ENCODE results near the gene TMC3. TPM values are rescaled to one million over a fixed set of nuclear protein-coding genes. Genes with fewer than 3 reads are reported as not detected.

TMC3 gene
- total and polyA plus RNA-seq, 9 of the 15 experiments (the other 6 are each of a cell fraction or from before 2014, with no cell fraction given), result 0.01 to 0.14 TPM; not detected in 7

DNA sequence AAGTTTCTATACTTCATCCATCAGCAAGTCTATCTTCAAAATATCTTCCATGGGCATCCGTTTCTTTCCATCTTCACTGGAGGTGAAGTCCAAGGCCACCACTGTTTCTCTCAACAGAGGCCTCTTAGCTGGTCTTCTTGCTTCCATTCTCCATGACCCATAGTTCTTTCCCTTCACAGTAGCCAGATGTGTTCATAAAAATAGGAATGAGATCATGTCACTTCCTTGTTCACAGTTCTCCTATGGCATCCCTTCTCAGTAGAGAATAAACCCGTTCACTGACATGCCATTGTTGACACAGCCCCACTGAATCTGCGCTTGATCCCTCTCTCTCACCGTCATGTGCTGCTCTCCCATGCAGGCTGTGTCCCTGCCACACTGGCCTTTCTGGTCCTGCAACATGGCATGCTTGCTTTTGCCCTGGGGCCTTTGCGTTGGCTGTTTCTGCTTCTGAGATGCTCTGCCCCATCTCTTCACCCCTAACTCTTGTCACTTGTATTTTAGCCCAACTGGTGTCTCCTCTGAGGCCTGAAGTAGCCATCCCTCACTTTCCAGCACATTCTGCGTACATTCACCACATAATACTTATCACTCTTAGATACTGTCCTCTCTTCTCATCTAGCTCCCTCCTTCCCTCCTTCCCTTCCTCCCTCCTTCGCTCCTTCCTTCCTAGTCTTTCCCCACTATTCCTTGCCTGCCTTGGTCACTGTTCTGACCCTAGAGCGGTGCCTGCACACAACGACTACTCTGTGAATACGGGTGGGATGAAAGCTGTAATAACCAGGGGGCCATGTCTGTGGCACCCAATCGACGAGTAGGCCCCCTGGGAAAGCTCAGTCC lies 92.0 kb downstream of the TMC3 start:
- Histone ChIP-seq H3K36me3 (ENCODE audit: control insufficient read depth, insufficient read depth, low read length) (no peaks in the 10 kb centered on the region), H3K9ac (ENCODE audit: insufficient read depth in 1 of 2, low read depth in 2 of 2, low read length in 2 of 2) (no peak overlapping the region), H3K79me2 (ENCODE audit: control insufficient read depth, insufficient read depth, low read length) (no peaks in the 10 kb centered on the region), H4K20me1 (replicated peaks; ENCODE audit: control insufficient read depth, insufficient read depth, low read length) (no peaks in the 10 kb centered on the region), H3K27me3 (ENCODE audit: control insufficient read depth in 2 of 2, insufficient read depth in 2 of 2, low read length in 2 of 2) (no peaks in the 10 kb centered on the region), H3K27ac (ENCODE audit: extremely low read depth, low read depth, low read length) (no peak overlapping the region), H2AFZ (ENCODE audit: low read depth, low read length) (no peak overlapping the region), H3K4me3 (no peak overlapping the region), H3K9me1 (ENCODE audit: control insufficient read depth, insufficient read depth, low read length) (no peaks in the 10 kb centered on the region), H3K9me3 (replicated peaks; ENCODE audit: control insufficient read depth, insufficient read depth, low read depth, low read length) (no peaks in the 10 kb centered on the region), H3K4me1 (replicated peaks in 1 of 2; ENCODE audit: control insufficient read depth in 2 of 2, insufficient read depth in 2 of 2, low read length in 2 of 2) (no peaks in the 10 kb centered on the region), H3K4me2 (ENCODE audit: insufficient read depth, low read length) (no peak overlapping the region)
- WGBS (ENCODE audit: insufficient coverage, low coverage, missing lambda C conversion rate), result 51% methylated on average over 10 of the region's 12 CpGs
- no peak for ATAC-seq
- no peak for DNase-seq (ENCODE audit: extremely low read depth in 1 of 4, low spot score in 3 of 4)
- intact Hi-C loops (cut with micrococcal nuclease), result no loop called here
- in situ Hi-C loops (cut with MboI), result loop anchor here (5.0 kb wide), 1 partner anchor 120 kb away; no protein-coding TSS in a partner anchor
- CTCF ChIA-PET (ENCODE audit: low intra/inter-chr PET ratio), result interaction anchor here (0.8 kb wide), 1 partner anchor 131 kb away, joined by 3 read pairs; no protein-coding TSS in a partner anchor
- no TSS peak for BruUV-seq (replicated peaks)
- FAIRE-seq, result no peak
- POLR2A ChIA-PET, result interaction anchor here (1.3 kb wide), 1 partner anchor 12 kb away, joined by 3 read pairs; no protein-coding TSS in a partner anchor
- TF ChIP-seq, protein P1, sequence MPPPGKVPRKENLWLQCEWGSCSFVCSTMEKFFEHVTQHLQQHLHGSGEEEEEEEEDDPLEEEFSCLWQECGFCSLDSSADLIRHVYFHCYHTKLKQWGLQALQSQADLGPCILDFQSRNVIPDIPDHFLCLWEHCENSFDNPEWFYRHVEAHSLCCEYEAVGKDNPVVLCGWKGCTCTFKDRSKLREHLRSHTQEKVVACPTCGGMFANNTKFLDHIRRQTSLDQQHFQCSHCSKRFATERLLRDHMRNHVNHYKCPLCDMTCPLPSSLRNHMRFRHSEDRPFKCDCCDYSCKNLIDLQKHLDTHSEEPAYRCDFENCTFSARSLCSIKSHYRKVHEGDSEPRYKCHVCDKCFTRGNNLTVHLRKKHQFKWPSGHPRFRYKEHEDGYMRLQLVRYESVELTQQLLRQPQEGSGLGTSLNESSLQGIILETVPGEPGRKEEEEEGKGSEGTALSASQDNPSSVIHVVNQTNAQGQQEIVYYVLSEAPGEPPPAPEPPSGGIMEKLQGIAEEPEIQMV (tag; conservative IDR thresholded peaks at IDR 0.05; ENCODE audit: low read depth), result no peak
- TF ChIP-seq ZNF253 (CRISPR knock-in tag; conservative IDR thresholded peaks at IDR 0.05), result no peak
- TF ChIP-seq, protein P2, sequence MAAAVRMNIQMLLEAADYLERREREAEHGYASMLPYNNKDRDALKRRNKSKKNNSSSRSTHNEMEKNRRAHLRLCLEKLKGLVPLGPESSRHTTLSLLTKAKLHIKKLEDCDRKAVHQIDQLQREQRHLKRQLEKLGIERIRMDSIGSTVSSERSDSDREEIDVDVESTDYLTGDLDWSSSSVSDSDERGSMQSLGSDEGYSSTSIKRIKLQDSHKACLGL (CRISPR knock-in tag; IDR thresholded peaks at IDR 0.05; ENCODE audit: borderline replicate concordance, poor library complexity, severe bottlenecking), result no peak
- no peak for TF ChIP-seq CREB1 (IDR thresholded peaks at IDR 0.05)
- TF ChIP-seq CREB1 (CRISPR knock-in tag; IDR thresholded peaks at IDR 0.05), result no peak
- TF ChIP-seq, protein P3, sequence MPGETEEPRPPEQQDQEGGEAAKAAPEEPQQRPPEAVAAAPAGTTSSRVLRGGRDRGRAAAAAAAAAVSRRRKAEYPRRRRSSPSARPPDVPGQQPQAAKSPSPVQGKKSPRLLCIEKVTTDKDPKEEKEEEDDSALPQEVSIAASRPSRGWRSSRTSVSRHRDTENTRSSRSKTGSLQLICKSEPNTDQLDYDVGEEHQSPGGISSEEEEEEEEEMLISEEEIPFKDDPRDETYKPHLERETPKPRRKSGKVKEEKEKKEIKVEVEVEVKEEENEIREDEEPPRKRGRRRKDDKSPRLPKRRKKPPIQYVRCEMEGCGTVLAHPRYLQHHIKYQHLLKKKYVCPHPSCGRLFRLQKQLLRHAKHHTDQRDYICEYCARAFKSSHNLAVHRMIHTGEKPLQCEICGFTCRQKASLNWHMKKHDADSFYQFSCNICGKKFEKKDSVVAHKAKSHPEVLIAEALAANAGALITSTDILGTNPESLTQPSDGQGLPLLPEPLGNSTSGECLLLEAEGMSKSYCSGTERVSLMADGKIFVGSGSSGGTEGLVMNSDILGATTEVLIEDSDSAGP (CRISPR knock-in tag; IDR thresholded peaks at IDR 0.05), result no peak
- TF ChIP-seq DACH1 (IDR thresholded peaks at IDR 0.05; ENCODE audit: partially characterized antibody), result no peak
- TF ChIP-seq, protein P4, sequence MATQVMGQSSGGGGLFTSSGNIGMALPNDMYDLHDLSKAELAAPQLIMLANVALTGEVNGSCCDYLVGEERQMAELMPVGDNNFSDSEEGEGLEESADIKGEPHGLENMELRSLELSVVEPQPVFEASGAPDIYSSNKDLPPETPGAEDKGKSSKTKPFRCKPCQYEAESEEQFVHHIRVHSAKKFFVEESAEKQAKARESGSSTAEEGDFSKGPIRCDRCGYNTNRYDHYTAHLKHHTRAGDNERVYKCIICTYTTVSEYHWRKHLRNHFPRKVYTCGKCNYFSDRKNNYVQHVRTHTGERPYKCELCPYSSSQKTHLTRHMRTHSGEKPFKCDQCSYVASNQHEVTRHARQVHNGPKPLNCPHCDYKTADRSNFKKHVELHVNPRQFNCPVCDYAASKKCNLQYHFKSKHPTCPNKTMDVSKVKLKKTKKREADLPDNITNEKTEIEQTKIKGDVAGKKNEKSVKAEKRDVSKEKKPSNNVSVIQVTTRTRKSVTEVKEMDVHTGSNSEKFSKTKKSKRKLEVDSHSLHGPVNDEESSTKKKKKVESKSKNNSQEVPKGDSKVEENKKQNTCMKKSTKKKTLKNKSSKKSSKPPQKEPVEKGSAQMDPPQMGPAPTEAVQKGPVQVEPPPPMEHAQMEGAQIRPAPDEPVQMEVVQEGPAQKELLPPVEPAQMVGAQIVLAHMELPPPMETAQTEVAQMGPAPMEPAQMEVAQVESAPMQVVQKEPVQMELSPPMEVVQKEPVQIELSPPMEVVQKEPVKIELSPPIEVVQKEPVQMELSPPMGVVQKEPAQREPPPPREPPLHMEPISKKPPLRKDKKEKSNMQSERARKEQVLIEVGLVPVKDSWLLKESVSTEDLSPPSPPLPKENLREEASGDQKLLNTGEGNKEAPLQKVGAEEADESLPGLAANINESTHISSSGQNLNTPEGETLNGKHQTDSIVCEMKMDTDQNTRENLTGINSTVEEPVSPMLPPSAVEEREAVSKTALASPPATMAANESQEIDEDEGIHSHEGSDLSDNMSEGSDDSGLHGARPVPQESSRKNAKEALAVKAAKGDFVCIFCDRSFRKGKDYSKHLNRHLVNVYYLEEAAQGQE (IDR thresholded peaks at IDR 0.05; ENCODE audit: borderline replicate concordance), result no peak
- TF ChIP-seq, protein P4 (CRISPR knock-in tag; IDR thresholded peaks at IDR 0.05; ENCODE audit: low read depth), result no peak
